HCT116 (cell line): ENCODE results near the gene KRT17. TPM values are rescaled to one million over a fixed set of nuclear protein-coding genes. Genes with fewer than 3 reads are reported as not detected.

Source experiments
- ATAC-seq: fragments of 200-7000 bp; cut with Tn5 transposase; 2 replicates; pipeline ENCODE4 v1.9.1; 2020; ENCODE audit warnings: mild to moderate bottlenecking, moderate library complexity
- BruUV-seq: library from RNA; stranded (reverse); fragments of 400-500 nt; replicated peaks from 2 replicates; lab custom pipeline; 2021; lab: Mats Ljungman, UMichigan
- CTCF ChIA-PET: fragments of 300-600 bp; sonication (Branson Sonifier 250); formaldehyde crosslinking; loops from one replicate; lab custom pipeline; 2021; ENCODE audit warnings: antibody characterized with exemption; lab: Charles Lee
- POLR2A ChIA-PET: fragments of 300-600, 350-600 bp; sonication (Branson Sonifier 250); formaldehyde crosslinking; loops from one replicate; lab custom pipeline; 2021; ENCODE audit warnings: antibody characterized with exemption; lab: Charles Lee
- RAD21 ChIA-PET, 2 experiments: fragments of 300-600 bp; sonication (Branson Sonifier 250); formaldehyde crosslinking; loops; one replicate each; lab custom pipeline; 2023; ENCODE audit warnings: low total read pairs in 2 of 2; ENCODE audit not compliant: uncharacterized antibody in 2 of 2, unreplicated experiment in 2 of 2, low non-redundant PET in 1 of 2; lab: Charles Lee
- DNase-seq: peaks from one replicate; pipeline ENCODE4 v3.0.0-alpha.2; 2010; ENCODE audit warnings: low read depth, low spot score
- H2AFZ ChIP-seq: fragments of 200-600 bp; shearing (Covaris generic), sonication (generic); 2 replicates; pipeline ENCODE4 v1.6.1; 2017; ENCODE audit warnings: low read depth, mixed run types, mixed read lengths, antibody characterized with exemption, low read length; ENCODE audit not compliant: poor library complexity, severe bottlenecking
- H3K27ac ChIP-seq: 2 replicates; pipeline ENCODE4 v1.5.1; 2012; ENCODE audit warnings: low read depth, low read length
- H3K27me3 ChIP-seq: fragments of 200-600 bp; sonication (generic); 2 replicates; pipeline ENCODE4 v1.6.1; 2016; ENCODE audit warnings: mixed run types, low read length, mixed read lengths; ENCODE audit not compliant: insufficient read depth
- H3K36me3 ChIP-seq, 2 experiments: fragments of 200-500 bp in 1 of 2; fragments of 200-600 bp in 1 of 2; sonication (Bioruptor generic) in 1 of 2; sonication (generic) in 1 of 2; 2 replicates each; pipeline versions ENCODE4 v1.5.1 to v1.6.1; 2014 to 2016; ENCODE audit warnings: low read length in 2 of 2, inconsistent platforms in 1 of 2, mixed read lengths in 1 of 2, mixed run types in 1 of 2; ENCODE audit not compliant: insufficient read depth in 2 of 2, control insufficient read depth in 1 of 2
- H3K4me1 ChIP-seq, 2 experiments: fragments of 200-600 bp in 1 of 2; sonication (generic) in 1 of 2; 2 replicates each; pipeline versions ENCODE4 v1.5.1 to v1.6.1; 2012 to 2017; ENCODE audit warnings: low read length in 2 of 2, inconsistent platforms in 1 of 2, mild to moderate bottlenecking in 1 of 2, mixed read lengths in 1 of 2, mixed run types in 1 of 2, moderate library complexity in 1 of 2; ENCODE audit not compliant: insufficient read depth in 2 of 2, control insufficient read depth in 1 of 2
- H3K4me2 ChIP-seq: fragments of 200-600 bp; sonication (generic); 2 replicates; pipeline ENCODE4 v1.6.1; 2017; ENCODE audit warnings: mixed run types, low read length, mixed read lengths
- H3K4me3 ChIP-seq, 2 experiments: fragments of 200-600 bp in 1 of 2; sonication (generic) in 1 of 2; replicated peaks in 1 of 2; 2 replicates each; pipeline ENCODE4 v1.5.1; 2011 to 2016; ENCODE audit warnings: low read length in 2 of 2, control low read depth in 1 of 2, low read depth in 1 of 2, mild to moderate bottlenecking in 1 of 2, mixed read lengths in 1 of 2, mixed run types in 1 of 2
- H3K79me2 ChIP-seq: fragments of 200-600 bp; sonication (generic); 2 replicates; pipeline ENCODE4 v1.6.1; 2017; ENCODE audit warnings: mild to moderate bottlenecking, mixed run types, low read length, moderate library complexity, mixed read lengths; ENCODE audit not compliant: insufficient read depth
- H3K9ac ChIP-seq: fragments of 200-600 bp; sonication (generic); 2 replicates; pipeline ENCODE4 v1.6.1; 2016; ENCODE audit warnings: low read length, mixed read lengths
- H3K9me2 ChIP-seq: fragments of 200-600 bp; sonication (generic), shearing (Covaris generic); 2 replicates; pipeline ENCODE4 v1.6.1; 2017; ENCODE audit warnings: mixed run types, mild to moderate bottlenecking, moderate library complexity; ENCODE audit not compliant: insufficient read depth
- H3K9me3 ChIP-seq, 2 experiments: fragments of 200-500 bp in 1 of 2; fragments of 200-600 bp in 1 of 2; sonication (Bioruptor generic) in 1 of 2; sonication (generic) in 1 of 2; 2 replicates each; pipeline ENCODE4 v1.6.1; 2014 to 2017; ENCODE audit warnings: low read length in 2 of 2, mixed read lengths in 2 of 2, inconsistent platforms in 1 of 2, low read depth in 1 of 2, mild to moderate bottlenecking in 1 of 2, mixed run types in 1 of 2, moderate library complexity in 1 of 2; ENCODE audit not compliant: control insufficient read depth in 1 of 2, insufficient read depth in 1 of 2
- H4K20me1 ChIP-seq: fragments of 200-600 bp; sonication (generic), shearing (Covaris generic); 2 replicates; pipeline ENCODE4 v1.6.1; 2017; ENCODE audit warnings: mixed run types, mild to moderate bottlenecking, moderate library complexity; ENCODE audit not compliant: insufficient read depth
- ATF3 ChIP-seq: IDR thresholded peaks from 2 replicates; pipeline ENCODE4 v1.6.1; 2012
- CBX3 ChIP-seq: IDR thresholded peaks from 2 replicates; pipeline ENCODE4 v1.6.1; 2012; ENCODE audit warnings: low read depth
- CTCF ChIP-seq, 3 experiments: fragments of 200-600 bp in 1 of 3; sonication (generic) in 1 of 3; IDR thresholded peaks in 2 of 3; conservative IDR thresholded peaks in 1 of 3; 2 replicates each; pipeline ENCODE4 v1.5.1; 2012 to 2017; ENCODE audit warnings: low read depth in 2 of 3, low read length in 2 of 3, antibody characterized with exemption in 1 of 3, borderline replicate concordance in 1 of 3, control low read depth in 1 of 3, mild to moderate bottlenecking in 1 of 3, mixed read lengths in 1 of 3, mixed run types in 1 of 3, moderate library complexity in 1 of 3; ENCODE audit not compliant: insufficient read depth in 1 of 3
- EGR1 ChIP-seq: IDR thresholded peaks from 2 replicates; pipeline ENCODE4 v1.6.1; 2012; ENCODE audit warnings: low read depth
- ELF1 ChIP-seq: IDR thresholded peaks from 2 replicates; pipeline ENCODE4 v1.6.1; 2012; ENCODE audit warnings: low read depth, borderline replicate concordance
- EZH2 ChIP-seq: fragments of 200-600 bp; sonication (generic); IDR thresholded peaks from 2 replicates; pipeline ENCODE4 v1.6.1; 2017; ENCODE audit warnings: antibody characterized with exemption, mixed run types
- EZH2phosphoT487 ChIP-seq: fragments of 200-600 bp; IDR thresholded peaks from 2 replicates; pipeline ENCODE4 v1.6.1; 2018; ENCODE audit warnings: antibody characterized with exemption, borderline replicate concordance
- FOSL1 ChIP-seq: IDR thresholded peaks from 2 replicates; pipeline ENCODE4 v1.6.1; 2012; ENCODE audit warnings: low read depth
- JUND ChIP-seq: IDR thresholded peaks from 2 replicates; pipeline ENCODE4 v1.6.1; 2012
- MAX ChIP-seq: IDR thresholded peaks from 2 replicates; pipeline ENCODE4 v1.6.1; 2012
- POLR2A ChIP-seq: IDR thresholded peaks from 2 replicates; pipeline ENCODE4 v1.7.0; 2011; ENCODE audit warnings: borderline replicate concordance; ENCODE audit not compliant: insufficient read depth, insufficient read length; ENCODE audit errors: extremely low read depth
- POLR2AphosphoS5 ChIP-seq: IDR thresholded peaks from 2 replicates; pipeline ENCODE4 v1.6.1; 2011; ENCODE audit warnings: mild to moderate bottlenecking, low read depth, low read length, moderate library complexity
- REST ChIP-seq: IDR thresholded peaks from 2 replicates; pipeline ENCODE4 v1.6.1; 2012; ENCODE audit warnings: low read depth
- SIN3A ChIP-seq: IDR thresholded peaks from 2 replicates; pipeline ENCODE4 v1.6.1; 2012; ENCODE audit warnings: low read depth
- SP1 ChIP-seq: IDR thresholded peaks from 2 replicates; pipeline ENCODE4 v1.6.1; 2012; ENCODE audit warnings: low read depth
- SRF ChIP-seq: IDR thresholded peaks from 2 replicates; pipeline ENCODE4 v1.6.1; 2012; ENCODE audit warnings: low read depth
- TCF7L2 ChIP-seq: IDR thresholded peaks from 2 replicates; pipeline ENCODE4 v1.7.0; 2011; ENCODE audit warnings: borderline replicate concordance, inconsistent platforms; ENCODE audit not compliant: insufficient read depth, insufficient read length; ENCODE audit errors: extremely low read depth
- ZBTB33 ChIP-seq: IDR thresholded peaks from 2 replicates; pipeline ENCODE4 v1.6.1; 2011; ENCODE audit warnings: mild to moderate bottlenecking, low read length, moderate library complexity; ENCODE audit not compliant: insufficient replicate concordance; ENCODE audit errors: extremely low read depth
- ZFX ChIP-seq: fragments of 450-650 bp; IDR thresholded peaks from 2 replicates; pipeline ENCODE4 v1.6.1; 2017
- ZNF274 ChIP-seq: fragments of 200-500 bp; sonication (Bioruptor generic); IDR thresholded peaks from 2 replicates; pipeline ENCODE4 v1.6.1; 2014; ENCODE audit warnings: mild to moderate bottlenecking, low read depth, low read length, inconsistent platforms
- intact Hi-C: fragments of 100-400 bp; cut with micrococcal nuclease; formaldehyde crosslinking; loops from 2 replicates; pipeline ENCODE4 v1.10.0; 2022
- total RNA-seq: library from RNA; stranded (reverse); gene quantifications from one replicate; pipeline ENCODE4 v1.2.1, GENCODE V29; 2021; ENCODE audit not compliant: unreplicated experiment

Gene KRT17
- total RNA-seq, 1 experiment from 2014 or later, result not detected

GRCh38 chr17:41600318-41600717 is 24.1 kb downstream of the KRT17 start:
- ChIA-PET POLR2A (no interaction called here), CTCF (no interaction called here), RAD21 (no interaction called here)
- Histone ChIP-seq H4K20me1 (no peaks in the 10 kb centered on the region), H3K9ac (no peak overlapping the region), H3K79me2 (no peaks in the 10 kb centered on the region), H3K36me3 (no peaks in the 10 kb centered on the region), H3K9me3 (no peaks in the 10 kb centered on the region), H3K4me2 (no peak overlapping the region), H3K4me1 (no peaks in the 10 kb centered on the region), H3K9me2 (no peaks in the 10 kb centered on the region), H3K27ac (no peak overlapping the region), H3K27me3 (no peaks in the 10 kb centered on the region), H2AFZ (no peak overlapping the region), H3K4me3 (no peak overlapping the region)
- ATAC-seq, result no peak
- BruUV-seq, result no TSS peak
- intact Hi-C loops, result no loop called here
- DNase-seq, result no peak
- no peak for TF ChIP-seq EZH2
- no peak for TF ChIP-seq POLR2A
- TF ChIP-seq JUND, result no peak
- no peak for TF ChIP-seq CTCF (IDR thresholded peaks at IDR 0.05 in 2 of 3, conservative IDR thresholded peaks at IDR 0.05 in 1 of 3; ENCODE audit: borderline replicate concordance in 1 of 3, insufficient read depth in 1 of 3, low read depth in 2 of 3, low read length in 2 of 3)
- TF ChIP-seq REST, result no peak
- TF ChIP-seq ZNF274, result no peak
- TF ChIP-seq CBX3, result no peak
- no peak for TF ChIP-seq EZH2phosphoT487
- TF ChIP-seq ZBTB33, result no peak
- no peak for TF ChIP-seq SP1
- TF ChIP-seq SRF, result no peak
- TF ChIP-seq POLR2AphosphoS5, result no peak
- TF ChIP-seq EGR1, result no peak
- TF ChIP-seq ELF1, result no peak
- no peak for TF ChIP-seq MAX
- no peak for TF ChIP-seq SIN3A
- TF ChIP-seq TCF7L2, result no peak
- TF ChIP-seq ATF3, result no peak
- TF ChIP-seq ZFX, result no peak
- TF ChIP-seq FOSL1, result no peak
